DMS 273 (cell line): ENCODE measurements around the gene RAMP3.
"Not testable (repeated sequence)": the region's sequence is repeated elsewhere in the genome, so short reads cannot be mapped to it uniquely, and the experiment has no call there.

ENCODE experiments used
- DNase-seq: peaks from one replicate; lab custom pipeline; 2025; ENCODE audit not compliant: unreplicated experiment; lab: John Stamatoyannopoulos, UW

Gene RAMP3, protein sequence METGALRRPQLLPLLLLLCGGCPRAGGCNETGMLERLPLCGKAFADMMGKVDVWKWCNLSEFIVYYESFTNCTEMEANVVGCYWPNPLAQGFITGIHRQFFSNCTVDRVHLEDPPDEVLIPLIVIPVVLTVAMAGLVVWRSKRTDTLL

DNA sequence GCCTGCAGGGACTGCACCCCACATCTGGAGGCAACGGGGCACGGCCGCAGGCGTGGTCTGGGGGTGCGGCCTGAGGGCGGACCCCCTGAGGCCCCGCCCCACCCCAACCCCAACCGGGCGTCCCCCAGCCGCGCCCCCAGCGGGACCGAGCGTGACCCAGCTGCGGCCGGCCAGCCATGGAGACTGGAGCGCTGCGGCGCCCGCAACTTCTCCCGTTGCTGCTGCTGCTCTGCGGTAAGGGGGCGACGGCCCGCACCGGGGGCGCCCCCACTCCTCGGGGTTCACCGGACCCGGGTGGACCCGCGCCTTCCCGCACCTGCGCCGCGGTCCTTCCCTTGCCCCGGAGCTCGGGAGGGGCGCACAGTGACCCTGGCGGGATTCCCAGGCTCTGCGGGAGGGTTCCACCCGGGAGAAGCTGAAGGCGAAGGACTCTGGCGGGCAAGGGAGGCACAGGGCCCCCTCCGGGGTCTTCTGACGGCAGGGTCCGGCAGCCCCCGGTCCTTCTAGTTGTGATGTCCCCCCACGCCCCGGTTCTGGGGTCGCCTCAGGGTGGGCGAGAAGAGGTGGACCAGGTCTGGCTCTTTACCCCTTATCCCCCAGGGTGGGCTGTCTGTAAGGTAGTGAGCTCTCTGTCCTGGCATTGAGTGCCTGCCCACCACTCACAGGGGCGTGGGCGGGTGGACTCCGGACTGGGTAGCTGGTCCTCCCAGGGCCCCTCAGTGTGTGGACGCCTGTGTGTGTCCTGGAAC, at the start of gene RAMP3:
TSS of gene RAMP3 (plus strand) at position 139 of the 749 bp plus-strand sequence. CDS start at position 177, 38 bp downstream.
- peak; percentile 50 for DNase-seq

DNA sequence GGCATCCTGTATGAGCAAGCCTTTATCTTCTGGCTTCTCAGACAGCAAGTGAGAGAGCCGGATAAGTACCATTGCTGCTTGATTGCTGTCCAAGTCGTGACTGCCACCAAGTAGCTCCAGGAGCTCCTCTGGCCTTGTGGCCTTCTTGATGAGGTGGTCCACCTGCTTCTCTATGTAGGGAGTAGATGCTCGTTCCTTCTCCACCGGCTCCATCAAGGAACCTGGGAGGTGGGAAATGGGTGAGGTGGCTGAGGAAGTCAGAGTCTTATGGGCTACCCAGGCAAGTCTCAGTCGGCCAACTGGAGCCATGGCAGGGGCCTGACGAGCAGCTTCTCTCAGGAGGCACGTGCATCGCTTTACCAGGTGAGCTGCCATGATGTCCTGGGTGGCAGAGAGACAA, 48.7 kb upstream of the RAMP3 start:
- DNase-seq = no peak

DNA sequence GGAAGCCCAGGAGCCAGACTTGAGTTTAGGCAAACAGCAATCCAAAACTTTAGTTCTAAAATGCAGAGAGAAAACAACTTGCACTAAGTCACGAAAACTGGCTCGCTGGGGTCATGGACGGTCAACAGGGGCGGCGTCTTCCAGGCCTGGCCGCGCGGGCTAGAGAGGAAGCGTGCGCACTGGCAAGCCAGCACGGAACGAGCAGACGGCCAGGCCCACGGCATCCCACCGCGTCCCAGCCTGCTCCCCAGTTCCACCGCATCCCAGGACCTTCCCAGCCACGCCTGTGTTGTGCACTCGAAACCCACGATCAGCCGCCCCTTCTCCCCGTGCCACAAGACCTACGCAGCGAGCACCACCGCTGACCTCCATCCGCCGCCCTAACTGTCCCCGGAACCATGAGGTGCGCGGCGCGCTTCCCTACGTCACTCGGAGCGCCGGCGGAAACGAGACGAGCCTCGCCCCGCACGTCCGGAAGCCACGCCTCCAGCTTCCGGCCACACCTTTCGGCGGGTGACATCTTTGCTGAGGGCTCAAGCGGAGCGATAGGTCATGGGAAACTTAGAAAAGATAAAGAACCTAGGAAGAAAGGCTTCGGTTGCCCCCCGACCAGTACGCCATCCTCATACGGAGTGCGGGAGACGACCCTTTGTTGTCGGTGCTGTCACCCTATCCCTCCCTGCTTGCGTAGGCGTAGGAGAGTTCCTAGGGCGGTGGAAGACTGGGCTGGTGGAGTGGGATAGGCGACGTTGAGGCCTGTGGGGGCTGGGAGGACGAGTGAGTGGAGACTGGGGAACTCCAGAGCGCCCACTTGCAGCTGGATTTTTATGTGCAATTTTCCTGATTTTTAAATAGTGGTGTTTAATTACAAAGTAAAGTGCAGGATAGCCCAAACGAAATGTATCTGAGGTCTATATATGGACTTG, 46.0 kb upstream of the RAMP3 start, which contains the start of gene TBRG4:
TSS of gene TBRG4 (minus strand) at position 400 of the 926 bp plus-strand sequence. CDS start 2,460 bp downstream, outside the sequence.
- DNase-seq = peak; percentile 100

DNA sequence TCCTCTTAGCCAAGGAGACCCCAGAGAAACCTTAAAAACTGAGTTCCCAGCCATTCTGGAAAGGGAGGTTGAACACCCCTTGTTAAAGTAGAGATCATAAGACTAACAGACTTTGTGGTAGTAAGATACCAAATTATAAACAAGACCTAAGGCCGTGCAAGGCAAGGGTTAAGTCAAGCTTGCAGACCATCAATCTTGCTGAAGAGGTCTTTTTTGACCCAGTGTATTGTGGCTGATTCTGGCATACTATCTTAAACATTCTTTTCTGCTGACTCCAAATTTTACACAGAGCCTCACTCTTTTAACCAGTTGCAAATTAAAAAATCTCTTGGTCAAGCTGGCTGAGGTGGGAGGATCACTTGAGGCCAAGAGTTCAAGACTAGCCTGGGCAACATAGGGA, 44.9 kb upstream of the RAMP3 start:
- DNase-seq = no peak

DNA sequence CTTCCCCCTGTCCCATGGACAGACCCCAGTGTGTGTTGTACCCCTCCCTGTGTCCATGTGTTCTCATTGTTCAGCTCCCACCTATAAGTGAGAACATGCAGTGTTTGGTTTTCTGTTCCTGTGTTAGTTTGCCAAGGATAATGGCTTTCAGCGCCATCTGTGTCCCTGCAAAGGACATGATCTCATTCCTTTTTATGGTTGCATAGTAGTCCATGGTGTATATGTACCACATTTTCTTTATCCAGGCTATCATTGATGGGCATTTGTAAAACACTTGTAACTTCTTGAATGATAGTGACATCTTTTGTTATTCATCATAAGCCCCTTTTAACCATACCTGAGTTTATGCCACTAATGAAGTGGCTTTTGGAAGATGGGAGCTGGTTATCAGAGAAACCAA, 43.3 kb upstream of the RAMP3 start:
- DNase-seq = not testable (repeated sequence)

DNA sequence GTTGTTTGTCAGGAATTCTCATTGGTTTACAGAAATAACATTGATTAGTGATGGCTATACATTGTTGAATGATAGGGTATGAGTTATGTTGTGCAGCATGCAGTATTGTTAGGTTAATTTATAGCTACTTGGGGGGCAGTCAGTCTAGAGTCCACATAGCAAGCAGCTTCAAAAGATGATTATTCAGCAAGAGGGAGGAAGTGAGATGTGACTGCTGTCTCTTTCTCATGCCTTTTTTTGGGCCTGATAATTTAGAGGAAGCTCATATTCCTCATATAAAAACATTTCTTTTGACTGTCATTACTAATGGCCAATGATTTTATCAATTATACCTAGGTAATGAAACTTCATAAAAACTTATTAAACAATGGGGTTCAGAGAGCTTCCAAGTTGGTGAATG, 42.7 kb upstream of the RAMP3 start:
- no peak for DNase-seq

DNA sequence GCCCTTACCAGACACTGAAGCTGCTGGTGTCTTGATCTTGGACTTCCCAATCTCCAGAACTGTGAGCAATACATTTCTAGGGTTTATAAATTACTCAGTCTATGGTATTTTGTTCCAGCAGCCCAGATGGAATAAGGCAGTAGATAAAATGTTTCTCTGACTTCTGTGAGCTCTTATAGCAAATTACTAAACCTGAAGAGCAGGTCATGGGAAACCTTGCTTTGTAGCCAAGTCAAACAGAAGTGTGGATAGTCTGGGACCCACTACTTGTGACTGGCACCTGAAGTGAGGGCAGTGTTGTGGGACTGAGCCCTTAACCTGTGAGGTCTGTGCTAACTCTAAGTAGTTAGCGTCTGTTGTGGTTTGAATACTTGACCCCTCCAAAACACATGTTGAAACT, 41.5 kb upstream of the RAMP3 start:
- DNase-seq = no peak

DNA sequence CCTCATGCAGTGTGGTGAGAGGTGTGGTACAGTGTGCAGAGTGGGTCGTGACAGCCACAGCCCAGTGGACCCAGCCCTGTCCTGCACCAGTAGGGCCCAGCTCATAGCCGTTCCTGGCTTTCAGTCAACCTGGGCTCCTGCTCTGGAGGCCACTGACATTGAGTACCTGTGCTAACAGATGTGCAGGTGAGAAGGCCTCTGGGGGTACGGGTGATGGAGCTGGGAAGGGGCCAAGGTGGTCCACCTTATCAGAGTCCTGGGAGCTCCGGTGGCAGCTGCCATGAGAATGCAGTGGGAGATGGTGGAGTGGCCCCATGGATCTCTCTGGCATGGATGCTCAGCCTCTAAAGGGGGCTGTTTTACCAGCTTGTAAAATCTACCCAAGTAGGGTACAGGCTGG, 40.0 kb upstream of the RAMP3 start:
- no peak for DNase-seq

DNA sequence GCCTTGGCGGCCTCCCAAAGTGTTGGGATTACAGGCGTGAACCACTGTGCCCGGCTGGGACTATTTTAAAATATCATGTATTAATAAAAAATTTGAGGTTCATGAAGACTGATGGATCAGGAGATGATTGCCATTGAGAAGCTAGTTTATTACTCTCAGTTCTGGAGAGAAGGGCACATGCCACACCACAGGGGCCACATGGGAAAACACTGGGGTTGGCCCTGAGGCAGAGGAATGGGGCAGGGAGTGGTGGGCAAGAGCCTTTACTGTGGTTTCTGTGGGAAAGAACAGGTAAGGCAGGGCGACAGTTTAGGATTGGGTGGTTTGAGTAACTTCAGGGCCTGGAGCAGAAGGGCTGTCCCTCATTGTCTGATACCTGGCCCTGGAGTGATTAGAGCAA, 39.3 kb upstream of the RAMP3 start:
- no peak for DNase-seq

DNA sequence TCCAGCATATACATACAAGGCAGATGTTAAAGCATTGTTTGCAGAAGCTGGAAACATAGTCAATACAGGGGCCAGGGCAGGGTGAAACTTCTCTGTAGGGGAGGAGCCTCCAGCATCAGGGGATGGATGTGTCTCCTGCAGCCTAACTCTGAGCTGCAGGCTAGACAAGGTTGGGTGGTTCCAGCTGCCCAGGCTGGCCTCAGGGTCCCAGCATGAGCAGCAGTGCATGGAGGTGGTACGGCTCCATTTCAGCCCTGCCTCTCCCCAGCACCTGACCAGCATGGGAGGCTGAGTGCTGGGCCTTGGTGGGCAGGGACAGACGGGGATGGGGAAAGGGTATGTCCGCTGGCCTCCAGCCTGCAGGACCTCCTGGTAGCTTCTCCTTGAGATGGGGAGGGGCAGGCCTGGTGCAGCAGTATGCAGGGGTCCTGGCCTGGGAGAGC, 38.7 kb upstream of the RAMP3 start:
- DNase-seq = no peak

DNA sequence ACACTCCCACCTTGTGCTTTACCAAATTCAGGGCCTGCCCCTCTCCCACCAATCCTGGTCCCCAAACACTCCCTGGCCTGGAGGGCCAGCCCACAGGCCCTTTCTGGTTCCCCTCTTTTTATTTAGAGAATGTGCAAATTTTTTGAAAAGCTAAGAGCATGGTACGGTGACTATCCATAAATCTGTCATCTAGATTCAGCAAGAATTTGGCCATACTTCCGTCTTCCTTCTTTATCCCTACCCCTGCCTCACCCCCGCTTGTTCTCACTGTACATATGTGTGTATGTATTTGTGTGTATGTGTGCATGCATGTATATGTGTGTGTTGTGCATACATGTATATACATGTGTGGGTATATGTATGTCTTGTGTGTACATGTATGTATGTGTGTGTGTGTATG, 38.0 kb upstream of the RAMP3 start:
- no peak for DNase-seq

DNA sequence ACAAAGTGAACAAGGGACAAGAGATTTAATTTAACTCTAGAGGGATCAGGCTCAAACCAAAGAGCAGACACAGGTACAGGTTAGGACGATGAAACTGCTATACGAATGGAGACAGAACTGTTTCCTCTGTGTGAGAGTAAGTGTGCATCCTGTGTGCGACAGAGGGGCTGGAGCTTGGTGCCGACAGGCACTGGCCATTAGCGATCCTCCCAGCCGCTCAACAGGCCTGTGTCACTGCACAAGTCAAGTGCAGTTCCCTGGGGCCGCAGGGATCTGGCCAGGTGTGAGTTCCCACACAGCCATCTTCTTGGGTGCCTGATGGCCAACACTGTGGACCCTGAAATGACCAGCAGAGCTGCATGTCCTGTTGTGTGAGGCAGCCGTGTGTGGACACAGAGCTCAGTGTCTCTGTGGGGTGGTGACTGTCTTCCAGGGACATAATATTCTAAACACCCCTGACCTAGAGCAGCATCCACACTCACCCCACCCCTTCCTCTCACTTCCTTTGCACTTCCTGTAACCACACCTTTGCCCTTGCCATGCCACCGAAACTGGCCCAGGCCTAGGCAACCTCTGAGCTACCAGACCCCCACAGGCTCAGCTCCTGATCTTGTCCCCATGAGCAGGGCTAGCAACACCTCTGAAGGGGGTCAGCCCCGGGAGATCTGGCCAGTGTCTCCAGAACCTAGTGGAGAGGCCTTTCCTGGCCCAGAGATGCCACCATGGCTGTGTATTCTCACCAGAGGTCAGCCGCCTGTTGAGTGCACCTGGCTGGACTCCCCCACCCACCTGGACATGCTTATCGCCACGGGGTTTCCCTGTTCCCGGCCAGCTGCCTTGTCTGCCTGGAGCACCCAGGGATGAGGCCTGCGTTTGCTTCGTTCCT, 34.4 kb upstream of the RAMP3 start:
- no peak for DNase-seq

DNA sequence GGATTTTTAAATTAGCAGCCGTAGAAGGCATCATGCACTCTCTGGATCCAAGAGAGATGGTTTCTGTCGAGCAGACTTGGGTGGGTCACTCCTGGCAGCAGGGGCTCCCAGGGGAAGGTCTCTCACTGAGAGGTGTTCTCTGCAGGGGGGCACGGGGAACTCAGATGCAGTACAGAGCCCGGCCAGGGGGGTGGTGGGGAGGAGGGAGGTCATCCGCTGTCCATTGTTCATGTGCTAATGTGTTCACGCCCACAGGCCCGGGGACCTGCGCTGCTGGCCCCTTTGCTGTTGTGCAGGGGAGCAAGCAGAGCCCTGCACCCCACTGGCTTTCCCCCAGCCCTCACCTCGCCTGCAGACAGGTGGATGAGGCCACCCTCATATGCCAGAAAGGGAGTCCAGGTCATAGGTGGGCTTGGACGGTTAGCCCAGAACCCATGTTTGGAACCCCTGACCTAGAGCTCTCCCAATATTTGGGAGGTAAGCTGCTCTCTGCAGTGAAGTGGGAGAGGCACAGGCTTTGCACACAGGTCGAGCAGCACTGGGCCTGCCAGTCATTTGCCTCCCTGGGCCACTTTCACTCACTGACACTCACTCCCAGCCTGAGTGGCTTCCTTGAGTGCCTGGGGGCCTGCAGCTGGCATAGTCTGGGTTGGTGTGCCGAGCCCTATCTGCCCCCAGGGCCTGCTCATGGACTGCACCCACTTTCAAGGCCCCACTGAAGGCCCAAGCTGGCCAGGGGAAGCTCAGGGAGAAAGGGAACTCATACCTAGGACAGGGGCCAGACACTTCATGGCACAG, 33.5 kb upstream of the RAMP3 start:
- no peak for DNase-seq

DNA sequence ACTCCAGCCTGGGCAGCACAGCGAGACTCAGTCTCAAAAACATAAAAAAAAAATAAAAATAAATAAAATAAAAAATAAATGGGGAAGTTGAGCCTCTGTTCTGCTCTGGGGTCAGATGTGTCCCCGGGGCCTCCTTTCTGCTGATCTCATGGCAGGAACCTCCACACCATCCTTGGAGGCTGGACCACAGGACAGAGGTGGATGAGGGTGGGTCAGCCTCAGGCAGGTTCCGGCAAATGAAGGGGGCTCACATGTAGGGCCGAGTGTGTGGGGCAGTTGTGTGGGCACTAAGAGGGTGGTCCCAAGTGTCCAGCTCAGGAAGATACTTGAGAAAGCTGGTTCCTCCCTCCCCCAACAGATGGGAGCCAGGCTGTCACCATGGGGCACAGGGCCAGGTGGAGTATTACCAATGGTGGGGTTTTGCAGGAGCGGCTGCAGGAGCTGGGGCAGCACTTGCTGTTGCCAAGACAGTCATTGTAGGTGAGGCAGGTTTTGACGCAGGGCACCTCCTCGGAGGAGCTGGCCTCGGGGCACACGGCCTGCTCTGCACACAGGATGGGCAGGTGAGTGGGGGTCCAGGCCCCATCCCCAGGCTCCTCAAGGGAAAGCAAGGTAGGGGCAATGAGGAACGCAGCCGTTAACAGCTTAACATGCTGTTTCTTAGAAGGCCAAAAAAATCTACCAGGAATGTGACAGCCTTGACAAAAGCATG, 32.2 kb upstream of the RAMP3 start:
- DNase-seq = peak; percentile 65

DNA sequence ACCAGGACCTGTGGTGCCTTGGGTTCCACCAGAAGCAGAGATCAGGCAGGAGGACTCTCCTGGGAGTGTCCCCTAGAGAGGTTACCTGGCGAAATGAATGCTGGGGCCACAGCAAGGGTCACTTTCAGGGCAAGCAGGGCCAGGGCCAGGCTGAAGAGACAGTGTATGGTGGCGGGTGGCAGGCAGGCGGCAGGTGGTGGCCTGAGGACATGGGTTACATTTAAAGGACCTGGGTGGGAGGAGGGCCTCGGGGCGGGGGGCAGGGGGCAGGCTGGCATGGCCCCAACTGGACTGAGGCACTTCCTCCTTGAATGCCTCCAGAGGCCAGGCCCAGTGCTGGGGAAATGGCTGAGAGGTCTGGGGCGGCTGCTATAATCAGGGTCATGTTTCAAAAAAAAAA, 31.4 kb upstream of the RAMP3 start:
- DNase-seq = no peak

DNA sequence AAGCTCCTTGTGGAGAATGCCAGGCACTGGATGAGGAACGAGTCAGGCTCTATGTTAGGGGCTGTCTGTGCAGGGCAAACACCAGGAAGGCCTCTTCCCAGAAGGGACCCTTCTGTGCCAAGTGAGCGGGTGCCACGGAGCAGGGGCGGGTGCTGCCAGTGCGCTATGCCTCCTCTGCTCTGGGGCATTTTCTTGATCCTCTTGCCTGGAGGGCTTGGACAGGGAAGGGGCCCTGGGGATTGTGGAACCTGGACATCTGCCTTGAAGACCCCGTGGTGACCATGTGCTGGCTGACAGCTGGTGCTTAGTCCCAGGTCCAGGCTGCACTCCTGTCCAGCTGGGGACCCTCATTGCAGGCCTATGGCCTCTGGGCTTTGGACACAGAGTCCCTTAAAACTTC, 30.7 kb upstream of the RAMP3 start:
- peak; percentile 28 for DNase-seq

DNA sequence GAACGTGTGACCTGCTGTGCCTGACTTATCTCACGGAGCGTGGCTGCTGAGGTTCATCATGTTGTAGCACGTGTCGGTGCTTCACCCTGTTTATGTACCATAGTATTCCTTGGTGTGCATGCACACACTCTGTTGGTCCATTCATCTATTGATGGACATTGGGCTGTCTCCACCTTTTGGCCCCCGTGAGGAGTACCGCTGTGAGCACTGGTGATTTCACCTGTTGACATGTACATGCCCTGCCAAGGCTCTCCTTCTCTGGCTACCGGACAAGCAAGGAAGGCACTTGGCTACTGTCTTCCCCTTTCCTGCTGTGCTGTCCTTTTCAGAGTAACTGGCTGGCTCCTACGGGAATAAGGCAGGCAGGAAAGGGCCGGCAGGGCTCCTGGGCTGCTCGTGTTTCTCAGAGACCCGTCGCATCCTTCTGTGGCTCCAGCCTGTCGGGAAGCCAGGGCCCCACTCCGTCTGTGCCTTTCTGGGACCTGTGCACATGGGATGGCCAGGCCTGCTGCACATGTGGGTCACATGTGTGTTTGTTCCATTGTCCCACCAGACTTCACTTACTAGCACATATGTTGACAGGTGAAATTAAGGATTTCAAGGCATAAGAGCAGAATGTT, 28.3 kb upstream of the RAMP3 start:
- DNase-seq = no peak

DNA sequence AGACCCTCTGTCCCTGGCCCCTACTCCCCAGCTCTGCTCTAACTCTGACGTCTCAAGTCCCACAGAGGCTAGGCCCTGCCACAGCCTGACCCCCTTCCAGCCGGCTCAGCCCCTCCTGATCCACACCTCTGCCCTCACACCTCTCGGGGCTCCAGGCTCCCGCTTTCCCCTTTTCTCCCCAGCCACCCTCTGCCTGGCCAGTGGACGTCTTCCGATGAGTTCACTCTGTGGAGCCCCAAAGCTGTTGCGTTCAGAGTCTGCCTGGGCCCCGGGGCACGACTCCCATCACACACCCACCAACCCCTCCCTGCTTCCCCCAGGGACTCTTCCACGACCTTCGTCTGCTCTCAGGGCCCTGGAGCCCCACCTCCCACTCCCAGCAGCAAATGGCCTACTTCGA, 27.7 kb upstream of the RAMP3 start:
- no peak for DNase-seq

DNA sequence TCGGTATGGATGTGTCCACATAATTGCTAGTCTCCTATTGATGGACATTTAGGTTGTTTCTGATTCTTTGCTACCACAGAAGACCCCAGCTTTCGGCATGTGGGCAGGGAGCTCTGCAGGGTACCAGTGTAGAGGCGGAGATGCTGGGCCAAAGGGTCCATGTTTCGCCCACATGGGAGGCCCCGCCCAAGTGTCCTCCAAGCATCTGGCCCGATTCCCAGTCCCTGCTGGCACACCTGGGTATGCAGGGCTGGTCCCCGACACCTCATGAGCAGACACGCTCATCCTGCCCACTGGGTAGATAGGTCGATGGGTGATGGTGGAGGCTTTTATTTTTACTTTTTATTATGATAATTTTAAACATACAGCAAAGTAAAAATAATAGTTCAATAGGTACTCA, 26.7 kb upstream of the RAMP3 start:
- DNase-seq = no peak
